HG03442 (cell line): ENCODE results near the gene STX2.
"Not testable (repeated sequence)": the region's sequence is repeated elsewhere in the genome, so short reads cannot be mapped to it uniquely, and the experiment has no call there.

Experiments
- ATAC-seq: cut with Tn5 transposase; IDR thresholded peaks from one replicate; pipeline ENCODE4 v1.9.1; 2021; ENCODE audit warnings: mild to moderate bottlenecking, moderate library complexity; ENCODE audit not compliant: unreplicated experiment

The STX2 gene

DNA sequence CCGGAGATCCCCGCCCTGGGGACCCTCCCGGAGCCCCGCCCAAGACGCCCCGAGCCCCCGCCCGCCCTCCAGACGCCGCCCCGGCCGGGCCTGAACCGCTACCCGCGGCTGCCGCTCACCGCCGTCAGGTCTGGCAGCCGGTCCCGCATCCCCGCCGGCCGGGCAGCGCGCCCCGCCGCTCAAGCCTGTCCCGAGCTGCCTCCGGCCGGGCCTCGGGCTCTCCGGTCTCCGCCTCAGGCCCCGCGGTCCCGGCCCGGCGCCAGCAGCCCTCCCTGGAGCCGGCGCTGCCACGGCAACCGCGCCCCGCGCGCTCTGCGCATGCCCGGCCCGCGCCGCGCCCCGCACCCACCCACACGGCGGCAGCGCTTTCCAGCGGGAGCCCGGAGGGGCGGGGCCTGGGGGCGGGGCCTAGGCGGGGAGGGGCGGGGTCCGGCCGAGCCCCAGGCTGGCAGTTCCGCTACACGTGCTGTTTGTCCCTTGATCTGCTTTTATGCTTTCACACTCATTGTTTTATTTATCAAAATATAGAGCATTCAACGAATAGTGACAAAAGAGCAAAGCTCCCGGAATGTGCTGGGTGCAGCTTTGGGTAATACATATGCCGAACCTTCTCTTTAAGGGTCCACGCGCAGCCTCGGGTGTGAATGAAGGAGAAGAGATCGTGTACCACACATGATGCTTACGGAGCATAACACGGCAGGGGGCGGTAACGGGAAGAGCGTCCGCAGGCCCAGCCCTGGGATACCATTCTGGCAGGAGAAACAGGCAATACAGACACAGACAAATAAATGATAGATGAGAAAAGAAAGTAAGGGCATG lies at the start of gene STX2:
Gene STX2 (minus strand): TSS at position 300 of the 819 bp plus-strand sequence. CDS start 151 bp downstream, at position 149.
- ATAC-seq, result peak; percentile 77

DNA sequence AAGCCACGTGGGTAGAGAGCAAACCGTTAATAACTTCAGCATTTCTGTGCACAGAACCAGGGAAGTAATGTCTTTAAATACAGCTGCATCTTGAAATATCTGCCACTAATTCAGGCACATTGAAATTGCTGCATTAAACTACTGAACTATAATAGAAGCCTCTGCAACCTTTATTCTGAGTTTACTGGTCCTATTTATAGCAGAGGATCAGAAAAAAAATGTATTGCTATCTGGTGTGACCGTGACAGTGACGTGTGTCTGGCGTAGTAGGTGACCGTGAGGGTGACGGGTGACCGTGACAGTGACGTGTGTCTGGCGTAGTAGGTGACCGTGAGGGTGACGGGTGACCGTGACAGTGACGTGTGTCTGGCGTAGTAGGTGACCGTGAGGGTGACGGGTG lies 48.1 kb upstream of the STX2 start:
- not testable (repeated sequence) for ATAC-seq

DNA sequence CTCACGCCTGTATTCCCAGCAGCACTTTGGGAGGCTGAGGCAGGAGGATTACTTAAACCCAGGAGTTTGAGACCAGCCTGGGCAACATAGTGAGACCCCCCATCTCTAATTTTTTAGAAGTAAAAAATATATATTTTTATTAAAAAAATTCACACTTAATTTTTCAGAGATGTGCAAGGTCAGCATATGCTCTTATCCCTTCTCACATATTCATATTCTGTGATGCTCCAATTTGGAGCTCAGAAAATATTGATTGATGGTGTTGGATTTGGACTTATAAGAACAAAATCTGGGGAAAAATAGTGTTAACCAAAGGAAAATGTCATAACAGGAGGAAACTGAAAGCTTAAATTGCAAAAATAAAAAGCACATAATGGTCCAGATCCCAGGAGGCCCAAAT lies 42.5 kb upstream of the STX2 start:
- ATAC-seq, result no peak

DNA sequence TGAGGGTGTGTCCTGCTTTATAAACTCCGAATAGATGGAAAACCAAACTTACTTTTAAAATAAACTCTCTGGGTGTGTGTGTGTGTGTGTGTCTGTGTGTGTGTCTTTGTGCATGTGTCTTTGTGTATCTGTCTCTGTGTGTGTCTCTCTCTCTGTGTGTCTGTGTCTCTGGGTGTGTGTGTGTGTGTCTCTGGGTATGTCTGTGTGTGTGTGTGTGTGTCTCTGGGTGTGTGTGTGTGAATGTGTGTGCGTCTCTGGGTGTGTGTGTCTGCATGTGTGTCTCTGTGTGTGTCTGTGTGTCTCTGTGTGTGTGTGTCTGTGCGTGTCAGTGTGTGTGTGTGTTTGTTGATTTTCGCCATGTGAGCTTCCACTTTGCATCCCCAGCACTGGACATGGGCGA lies 42.0 kb upstream of the STX2 start:
- no peak for ATAC-seq

DNA sequence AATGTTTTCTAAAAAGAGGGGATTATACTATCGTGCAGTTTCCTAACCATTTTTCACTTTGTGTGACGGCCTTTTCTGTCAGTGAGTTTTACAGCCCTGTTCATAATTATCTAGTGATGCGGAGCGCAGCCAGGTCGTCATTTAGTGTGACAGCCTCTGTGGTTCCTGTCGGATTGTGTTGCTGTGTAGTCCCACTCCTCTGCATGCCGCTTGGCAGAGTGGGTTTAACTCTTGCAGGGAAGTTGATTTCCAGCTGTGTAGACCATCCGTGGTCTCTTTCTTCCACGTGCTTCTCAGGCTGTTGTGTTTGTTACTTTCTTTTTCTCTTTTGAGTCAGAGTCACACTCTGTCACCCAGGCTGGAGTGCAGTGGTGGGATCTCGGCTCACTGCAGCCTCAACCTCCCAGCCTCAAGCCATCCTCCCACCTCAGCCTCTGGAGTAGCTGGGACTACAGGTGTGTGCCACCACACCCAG lies 41.4 kb upstream of the STX2 start:
- peak; percentile 58 for ATAC-seq

DNA sequence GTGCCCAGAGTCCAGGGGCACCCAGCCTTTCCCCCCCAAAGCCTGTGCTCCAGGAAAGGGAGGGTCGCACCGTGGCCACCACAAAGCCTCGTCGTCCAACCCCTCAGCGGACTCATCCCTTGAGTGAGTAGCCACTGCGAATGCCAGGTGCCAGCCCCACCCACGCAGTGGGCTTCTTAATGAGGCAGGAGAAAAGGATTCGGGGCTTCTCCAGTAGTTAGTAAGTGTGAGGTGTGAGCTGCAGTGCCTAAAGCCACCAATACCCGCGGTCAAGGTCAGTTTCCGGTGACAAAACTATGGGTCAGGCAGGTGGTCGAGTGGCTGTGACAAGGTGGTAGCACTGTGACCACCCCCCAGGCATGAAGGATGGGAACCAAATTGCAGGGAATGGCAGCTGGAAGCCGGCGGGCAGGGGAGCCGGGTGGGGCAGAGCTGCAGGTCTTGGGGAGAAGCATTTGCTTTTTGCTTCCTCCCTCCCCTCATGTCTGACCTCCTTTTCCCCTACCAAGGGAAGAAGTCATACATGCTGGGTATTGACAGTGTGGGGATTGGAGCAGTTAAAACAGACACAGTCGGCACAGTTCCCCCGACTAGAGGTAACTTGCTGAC lies 40.8 kb upstream of the STX2 start:
- ATAC-seq, result no peak

DNA sequence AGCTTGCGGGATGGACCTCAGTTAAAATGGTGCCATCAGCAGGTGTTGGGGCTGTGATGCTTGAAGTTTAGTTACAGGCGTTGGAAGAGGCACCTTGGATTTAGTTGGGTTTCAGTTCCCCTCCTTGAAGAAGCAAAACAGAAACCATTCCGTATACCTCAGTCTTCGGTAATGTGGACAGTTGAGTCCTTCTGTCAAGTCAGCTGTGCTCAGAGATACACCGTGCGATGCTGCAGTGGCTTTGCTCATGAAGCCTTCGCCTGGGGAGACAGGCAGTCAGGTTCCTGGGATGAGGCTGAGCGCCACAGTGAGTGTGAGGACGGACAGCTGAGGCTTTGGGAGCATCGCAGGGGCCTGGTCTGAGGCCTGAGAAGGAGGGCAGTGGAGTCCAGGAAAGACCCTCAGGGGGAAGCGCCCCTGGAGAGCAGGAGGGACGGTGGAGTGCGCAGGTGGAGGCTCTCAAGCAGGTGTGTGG lies 40.2 kb upstream of the STX2 start:
- ATAC-seq, result peak; percentile 87

DNA sequence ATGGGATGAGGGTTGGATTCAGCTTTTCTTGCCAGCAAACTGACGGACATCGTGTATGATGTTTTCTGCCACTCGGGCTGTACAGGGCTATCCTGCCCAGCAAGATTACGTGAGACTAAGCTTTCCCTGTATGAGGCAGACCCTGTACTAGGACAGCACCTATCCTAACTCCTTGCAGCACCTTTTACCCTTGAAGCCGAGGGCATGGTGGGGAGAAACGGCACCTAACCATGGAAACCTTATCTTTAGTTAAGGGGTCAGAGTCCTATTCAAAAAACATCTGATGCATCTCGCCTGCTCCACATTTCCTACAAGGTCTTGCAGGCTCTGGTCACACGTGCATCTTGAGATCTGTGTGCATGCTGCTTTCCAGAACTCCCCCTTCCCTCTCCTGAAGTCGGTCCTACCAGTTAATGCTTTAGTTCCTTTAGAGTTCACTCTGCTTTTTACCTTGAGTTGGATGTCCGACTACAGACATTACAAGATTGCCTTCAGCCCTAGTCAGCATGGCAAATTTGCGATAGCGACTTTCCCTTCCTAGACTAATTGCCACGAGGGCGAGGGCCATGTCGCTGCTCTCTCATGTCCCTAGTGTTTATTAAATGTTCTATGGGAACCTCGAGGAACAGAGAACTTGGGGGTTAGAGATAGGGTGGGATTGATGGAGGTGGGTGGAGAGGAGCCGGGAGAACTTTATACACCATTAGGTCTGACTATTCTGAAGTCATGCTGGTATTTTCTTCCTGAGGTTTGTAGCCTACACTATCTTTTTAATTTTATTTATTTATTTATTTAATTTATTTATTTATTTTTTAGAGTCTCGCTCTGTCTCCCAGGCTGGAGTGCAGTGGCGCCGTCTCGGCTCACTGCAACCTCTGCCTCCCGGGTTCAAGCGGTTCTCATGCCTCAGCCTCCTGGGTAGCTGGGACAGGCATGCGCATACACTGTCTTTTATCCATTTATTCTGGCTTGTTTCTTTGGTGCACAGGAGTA lies 39.4 kb upstream of the STX2 start:
- no peak for ATAC-seq

DNA sequence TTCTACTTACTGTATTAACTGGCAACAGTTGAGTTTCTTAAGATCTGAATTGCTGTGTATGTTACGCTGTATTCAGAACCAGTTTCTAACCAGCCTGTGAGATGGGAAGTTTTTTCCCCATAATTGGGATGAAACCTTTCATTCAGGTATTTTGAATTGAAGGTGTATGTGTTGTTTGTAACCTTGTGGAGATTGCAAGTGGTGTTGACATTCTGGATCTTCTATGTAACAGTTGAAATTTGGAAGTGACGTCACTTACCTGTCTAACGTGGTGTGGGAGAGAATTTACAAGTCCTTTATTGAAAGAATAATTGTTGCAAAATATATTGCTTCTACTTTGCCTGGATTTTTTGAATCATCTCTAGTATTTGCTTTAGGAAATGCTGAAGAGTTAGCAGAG lies 38.3 kb upstream of the STX2 start:
- no peak for ATAC-seq

DNA sequence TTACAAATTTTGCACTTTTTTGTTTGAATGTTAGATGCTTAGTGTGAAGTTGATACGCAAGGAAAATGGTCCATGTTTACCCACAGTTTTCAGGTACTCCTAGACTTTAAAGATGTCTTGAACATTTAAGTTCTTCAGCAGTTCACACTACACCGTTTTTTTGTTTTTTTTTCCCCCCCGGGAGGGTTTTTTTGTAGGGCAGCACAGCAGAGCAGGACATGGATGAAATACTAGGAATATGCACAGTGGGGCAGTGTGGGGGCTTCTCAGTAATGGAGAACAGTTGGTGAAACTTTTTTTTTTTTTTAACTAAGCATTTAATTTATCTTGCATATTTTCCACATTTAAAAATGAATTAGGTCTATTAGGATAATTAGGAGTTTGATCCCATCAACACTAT lies 37.7 kb upstream of the STX2 start:
- ATAC-seq, result no peak

DNA sequence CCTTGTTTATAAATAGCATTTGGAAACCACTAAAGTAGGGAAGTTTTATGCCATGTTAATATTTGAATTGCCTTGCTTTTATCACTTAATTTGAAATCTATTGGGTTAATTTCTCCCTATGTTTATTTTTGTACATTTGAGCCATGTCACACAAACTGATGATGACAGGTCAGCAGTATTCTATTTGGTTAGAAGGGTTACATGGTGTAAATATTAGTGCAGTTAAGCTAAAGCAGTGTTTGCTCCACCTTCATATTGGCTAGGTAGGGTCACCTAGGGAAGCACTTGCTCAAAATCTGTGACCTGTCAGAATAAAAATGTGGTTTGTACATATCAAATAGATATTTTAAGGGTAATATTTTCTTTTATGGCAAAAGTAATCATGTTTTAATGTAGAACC lies 37.2 kb upstream of the STX2 start:
- no peak for ATAC-seq

DNA sequence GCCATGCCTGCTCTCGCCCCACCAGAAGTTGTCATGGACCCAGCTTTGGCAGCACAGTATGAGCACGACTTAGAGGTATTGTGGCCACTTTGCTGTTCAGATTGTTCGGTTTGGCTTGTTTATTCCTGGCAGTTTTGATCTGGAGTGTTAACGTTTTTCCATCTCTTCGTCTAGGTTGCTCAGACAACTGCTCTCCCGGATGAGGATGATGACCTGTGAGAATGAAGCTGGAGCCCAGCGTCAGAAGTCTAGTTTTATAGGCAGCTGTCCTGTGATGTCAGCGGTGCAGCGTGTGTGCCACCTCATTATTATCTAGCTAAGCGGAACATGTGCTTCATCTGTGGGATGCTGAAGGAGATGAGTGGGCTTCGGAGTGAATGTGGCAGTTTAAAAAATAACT lies 36.7 kb upstream of the STX2 start:
- ATAC-seq, result not testable (repeated sequence)

DNA sequence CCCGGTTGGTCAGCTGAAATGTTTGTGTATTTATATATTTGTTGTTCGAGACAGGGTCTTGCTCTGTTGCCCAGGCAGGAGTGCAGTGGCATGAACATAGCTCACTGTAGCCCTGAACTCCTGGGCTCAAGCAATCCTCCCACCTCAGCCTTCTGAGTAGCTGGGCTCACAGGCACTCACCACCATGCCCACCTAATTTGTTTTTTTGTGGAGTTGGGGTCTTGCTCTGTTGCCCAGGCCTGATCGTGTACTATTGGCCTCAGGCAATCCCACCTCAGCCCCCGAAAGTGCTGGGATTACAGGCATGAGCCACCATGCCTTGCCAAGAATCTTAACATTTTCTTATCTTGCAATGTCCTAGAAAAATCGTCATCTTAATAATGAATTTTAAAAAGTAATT lies 36.1 kb upstream of the STX2 start:
- no peak for ATAC-seq

DNA sequence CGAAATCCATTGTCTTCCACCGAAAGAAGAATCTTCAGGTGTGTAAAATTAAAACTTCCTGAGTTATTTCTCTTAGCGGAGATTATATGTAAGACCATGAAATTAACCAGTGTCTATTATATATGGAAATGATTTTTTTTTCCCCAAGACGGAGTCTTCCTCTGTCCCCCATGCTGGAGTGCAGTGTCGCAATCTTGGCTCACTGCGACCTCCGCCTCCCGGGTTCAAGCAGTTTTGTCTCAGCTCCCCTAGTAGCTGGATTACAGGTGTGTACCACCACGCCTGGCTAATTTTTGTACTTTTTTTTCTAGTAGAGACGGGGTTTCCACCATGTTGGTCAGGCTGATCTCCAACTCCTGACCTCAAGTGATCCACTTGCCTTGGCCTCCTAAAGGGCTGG lies 35.6 kb upstream of the STX2 start:
- ATAC-seq, result no peak

DNA sequence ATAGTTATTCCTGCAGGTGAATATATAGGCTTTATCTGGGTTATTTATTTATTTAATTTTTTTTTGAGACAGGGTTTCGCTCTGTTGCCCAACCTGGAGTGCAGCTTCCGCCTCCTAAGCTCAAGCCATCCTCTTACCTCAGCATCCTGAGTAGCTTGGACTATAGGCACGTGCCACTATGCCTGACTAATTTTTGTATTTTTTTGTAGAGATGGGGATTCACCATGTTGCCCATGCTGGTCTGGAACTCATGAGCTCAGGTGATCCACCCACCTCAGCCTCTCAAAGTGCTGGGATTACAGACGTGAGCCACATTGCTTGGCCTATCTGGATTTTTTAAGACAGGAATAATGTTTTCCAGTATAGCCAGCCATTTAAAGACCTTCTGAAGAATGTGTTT lies 34.8 kb upstream of the STX2 start:
- ATAC-seq, result peak; percentile 18

DNA sequence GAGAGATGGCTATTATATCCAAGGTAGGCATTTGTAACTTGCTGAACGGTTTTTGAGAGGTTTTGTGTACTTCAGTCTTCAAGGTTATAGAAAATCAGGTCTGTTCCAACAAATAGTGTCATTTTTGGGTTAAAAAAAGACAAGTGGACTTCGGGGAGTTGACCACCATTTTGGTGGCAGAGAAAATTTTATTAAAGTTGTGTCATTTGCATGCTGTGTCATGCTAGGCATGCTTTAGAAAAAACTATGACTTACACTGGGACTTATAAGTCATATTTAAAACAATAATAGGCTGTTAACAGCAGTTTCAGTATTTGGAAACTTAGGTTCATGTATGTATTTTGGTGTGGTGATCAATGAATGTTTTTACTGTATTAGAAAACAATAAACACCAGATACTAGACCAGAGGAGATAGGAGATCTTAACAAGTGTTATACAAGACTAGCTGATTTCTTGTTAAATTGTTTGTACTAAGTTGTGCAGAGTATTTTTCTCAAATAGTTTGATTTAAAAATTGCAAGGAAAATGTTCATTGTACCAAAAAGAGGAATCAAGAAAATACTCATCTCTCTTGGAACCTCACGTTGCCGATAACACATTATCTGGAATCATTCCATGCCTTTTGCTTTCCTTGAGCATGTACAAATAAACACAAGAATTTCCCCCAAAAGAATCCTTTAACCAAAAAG lies 34.2 kb upstream of the STX2 start:
- no peak for ATAC-seq

DNA sequence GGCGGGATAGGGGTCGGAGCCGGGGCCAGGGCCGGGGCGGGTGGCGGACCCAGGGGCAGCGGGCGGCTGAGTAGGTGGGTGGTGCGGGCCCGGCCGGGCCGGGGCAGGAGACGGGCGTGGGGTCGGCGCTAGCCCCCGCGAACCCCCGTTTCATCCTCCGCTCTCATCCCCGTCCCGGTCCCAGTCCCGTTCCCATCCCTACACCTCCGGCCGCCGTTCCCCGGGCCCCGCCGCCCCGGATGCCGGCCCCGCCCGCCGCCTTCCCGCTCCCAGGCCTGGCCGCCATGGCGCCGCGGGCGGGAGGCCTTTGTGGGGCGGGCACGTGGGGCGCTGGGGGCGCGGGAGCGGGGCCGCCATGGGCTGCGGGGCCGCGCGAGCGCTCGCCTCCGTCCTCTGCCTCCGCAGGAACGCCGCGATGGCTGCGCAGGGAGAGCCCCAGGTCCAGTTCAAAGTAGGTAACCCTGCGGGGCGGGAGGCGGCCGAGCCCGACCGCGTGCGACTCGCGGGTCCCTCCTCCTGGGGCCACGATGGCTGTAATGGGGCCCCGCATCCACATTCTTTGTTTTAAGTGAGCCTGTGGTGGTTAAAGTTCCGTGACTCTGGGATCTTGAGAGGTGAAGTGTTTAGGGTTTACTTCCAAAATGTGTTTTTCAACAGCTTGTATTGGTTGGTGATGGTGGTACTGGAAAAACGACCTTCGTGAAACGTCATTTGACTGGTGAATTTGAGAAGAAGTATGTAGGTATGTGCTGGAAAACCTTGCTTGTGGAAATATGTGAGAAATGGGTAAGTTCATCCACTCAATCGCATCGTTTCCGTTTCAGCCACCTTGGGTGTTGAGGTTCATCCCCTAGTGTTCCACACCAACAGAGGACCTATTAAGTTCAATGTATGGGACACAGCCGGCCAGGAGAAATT lies 33.4 kb upstream of the STX2 start:
- ATAC-seq, result peak; percentile 16

DNA sequence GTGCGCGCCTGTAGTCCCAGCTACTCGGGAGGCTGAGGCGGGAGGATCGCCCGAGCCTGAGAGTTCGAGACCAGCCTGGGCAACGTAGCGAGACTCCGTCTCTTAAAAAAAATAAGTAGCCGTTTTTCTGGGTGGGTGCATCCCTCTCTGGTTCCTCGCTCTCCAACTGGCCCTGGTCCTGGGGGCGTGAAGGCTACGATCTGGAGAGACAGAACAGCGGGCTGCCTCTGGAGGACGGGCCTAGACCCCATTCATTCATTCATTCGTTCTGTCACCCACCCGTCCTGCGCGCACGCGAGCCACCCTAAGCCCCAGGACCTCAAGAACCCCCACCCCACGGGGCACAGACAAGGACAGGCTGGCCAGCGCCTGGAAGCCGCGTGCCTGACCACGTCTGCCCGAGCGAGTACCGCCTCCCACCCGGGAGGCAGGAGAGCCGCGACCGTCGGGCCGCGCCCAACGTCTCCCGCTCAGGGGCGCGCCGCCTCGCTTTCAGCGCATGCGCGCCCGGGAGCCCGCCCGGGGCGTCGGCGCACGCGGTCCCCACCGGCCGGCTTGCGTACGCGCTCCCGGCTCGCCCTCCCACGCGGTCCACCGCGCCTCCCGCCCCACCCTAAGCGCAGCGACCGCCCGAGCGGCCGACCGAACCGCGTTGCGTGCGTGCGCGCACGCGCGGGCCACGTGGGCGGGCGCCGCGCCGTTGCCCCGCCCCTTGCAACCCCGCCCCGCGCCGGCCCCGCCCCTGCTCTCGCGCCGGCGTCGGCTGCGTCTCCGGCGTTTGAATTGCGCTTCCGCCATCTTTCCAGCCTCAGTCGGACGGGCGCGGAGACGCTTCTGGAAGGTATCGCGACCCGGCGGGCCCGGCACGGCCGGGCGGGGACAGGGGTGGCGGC lies 32.5 kb upstream of the STX2 start, which contains the start of gene RAN:
Gene RAN (plus strand): TSS at position 781 of the 893 bp plus-strand sequence. CDS start 528 bp downstream, outside the sequence.
- peak; percentile 54 for ATAC-seq
